Ectodermal cell (in vitro differentiated cells): ENCODE results near the gene IP6K3. TPM values are rescaled to one million over a fixed set of nuclear protein-coding genes. Genes with fewer than 3 reads are reported as not detected.
A peak's percentile ranks its signal among the peaks of the same experiment; 100 is the strongest.

Experiments
- H3K27ac ChIP-seq: 2 replicates; pipeline ENCODE4 v1.7.0; 2013; ENCODE audit warnings: mild to moderate bottlenecking, low read depth, low read length; ENCODE audit not compliant: insufficient read depth, poor library complexity, severe bottlenecking
- H3K27me3 ChIP-seq: 2 replicates; pipeline ENCODE4 v1.7.0; 2013; ENCODE audit warnings: mild to moderate bottlenecking, low read length; ENCODE audit not compliant: insufficient read depth, control insufficient read depth, poor library complexity, severe bottlenecking
- H3K36me3 ChIP-seq: one replicate; pipeline ENCODE4 v1.7.0; 2013; ENCODE audit warnings: low read length; ENCODE audit not compliant: control insufficient read depth, insufficient read depth
- H3K4me1 ChIP-seq: one replicate; pipeline ENCODE4 v1.7.0; 2013; ENCODE audit warnings: low read length; ENCODE audit not compliant: control insufficient read depth, insufficient read depth
- H3K4me3 ChIP-seq: 2 replicates; pipeline ENCODE4 v1.7.0; 2013; ENCODE audit warnings: low read depth, low read length, control low read depth; ENCODE audit not compliant: insufficient read depth
- H3K9me3 ChIP-seq: 2 replicates; pipeline ENCODE4 v1.7.0; 2013; ENCODE audit warnings: mild to moderate bottlenecking, low read length, moderate library complexity; ENCODE audit not compliant: control insufficient read depth
- WGBS, 2 experiments: methylation state at CpG; one replicate each; pipeline ENCODE4 v1.1.7; 2013; ENCODE audit warnings: missing lambda C conversion rate in 2 of 2; 5-methylcytosine and 5-hydroxymethylcytosine counted together
- polyA plus RNA-seq, 4 experiments: library from polyadenylated mRNA; stranded (reverse); fragments of 50-300 nt; gene quantifications; one replicate each; pipeline ENCODE4 v1.2.3, GENCODE V29; 2013

The IP6K3 gene
- polyA plus RNA-seq (2013, experiment 1 of 4), result 5.7 TPM
- 6.9 TPM for polyA plus RNA-seq (2013, experiment 2 of 4)
- 5.5 TPM for polyA plus RNA-seq (2013, experiment 3 of 4)
- 4.9 TPM for polyA plus RNA-seq (2013, experiment 4 of 4)

DNA sequence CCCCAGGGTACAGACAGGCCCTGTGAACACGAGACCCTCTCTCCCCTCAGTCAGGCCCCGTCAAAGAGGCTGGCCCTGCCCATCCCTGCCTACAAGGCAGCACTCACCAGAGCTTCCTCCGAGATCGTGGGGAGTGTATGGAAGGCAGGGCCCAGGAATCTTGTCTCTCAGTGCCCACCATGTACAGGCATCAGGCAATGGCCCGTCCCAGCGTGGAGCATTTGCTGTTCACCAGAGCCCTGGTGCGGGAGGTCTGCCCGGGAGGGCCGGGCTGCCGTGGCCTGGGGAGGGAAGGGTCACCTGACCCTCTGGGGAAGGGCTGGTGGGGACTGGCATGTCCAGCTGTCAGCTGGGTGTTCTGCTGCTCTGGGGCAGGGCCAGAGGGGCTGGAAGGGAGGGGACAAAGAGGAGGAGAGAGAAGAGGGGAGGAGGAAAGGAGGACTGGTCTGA is at the start of gene IP6K3:
IP6K3 (minus strand) TSS at position 255 of the 450 bp plus-strand sequence. CDS start 11,429 bp downstream, outside the sequence.
- Histone ChIP-seq H3K4me3 (peak within 1 kb of the TSS; percentile 1), H3K36me3 (no peaks in the 10 kb centered on the region), H3K27me3 (no peaks in the 10 kb centered on the region), H3K27ac (no peak within 1 kb of the TSS), H3K4me1 (peaks cover 68% of the 10 kb centered on the region), H3K9me3 (no peaks in the 10 kb centered on the region)
- WGBS, 2 experiments, result 21 to 23% methylated on average over 10 of the region's 10 CpGs

DNA sequence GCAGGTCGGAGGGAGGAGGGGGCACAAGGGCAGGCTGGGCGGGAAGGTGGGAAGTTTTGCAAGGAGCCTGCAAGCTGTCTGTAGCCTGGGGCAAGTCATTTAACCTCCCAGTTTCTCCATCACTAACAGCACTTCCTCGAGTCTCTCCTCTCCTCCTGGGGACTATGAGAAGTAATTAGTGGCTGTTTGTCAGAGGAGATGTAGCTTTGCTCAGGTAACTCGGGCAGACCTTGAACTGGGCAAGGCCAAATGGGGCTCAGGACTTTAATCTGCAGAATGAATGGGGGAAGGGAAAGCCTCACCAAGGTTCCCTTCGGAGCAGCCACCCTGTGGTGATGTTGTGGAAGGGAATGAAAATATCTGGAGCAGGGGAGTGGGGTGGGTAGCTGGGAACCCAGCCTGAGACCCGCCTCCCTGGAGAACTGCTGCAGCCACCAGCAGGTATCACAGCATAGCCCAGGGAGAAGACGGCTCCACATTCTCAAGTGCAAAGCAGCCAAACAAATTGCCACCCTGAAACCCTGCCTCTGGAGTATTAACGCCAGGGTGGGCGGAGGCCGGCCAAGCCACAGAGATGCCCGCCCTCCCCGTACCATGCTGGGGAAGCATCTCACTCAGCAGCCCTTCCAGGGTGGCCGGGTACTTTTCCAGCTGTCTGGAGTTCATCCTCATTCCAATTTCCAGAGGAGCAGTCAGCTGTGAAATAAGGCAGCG is 48.4 kb upstream of the IP6K3 start:
- Histone ChIP-seq H3K4me3 (no peak overlapping the region), H3K27me3 (peaks cover 3% of the 10 kb centered on the region), H3K9me3 (no peaks in the 10 kb centered on the region), H3K4me1 (peaks cover 59% of the 10 kb centered on the region), H3K27ac (no peak overlapping the region), H3K36me3 (no peaks in the 10 kb centered on the region)
- 60 to 62% methylated on average over 13 of the region's 14 CpGs for WGBS, 2 experiments

DNA sequence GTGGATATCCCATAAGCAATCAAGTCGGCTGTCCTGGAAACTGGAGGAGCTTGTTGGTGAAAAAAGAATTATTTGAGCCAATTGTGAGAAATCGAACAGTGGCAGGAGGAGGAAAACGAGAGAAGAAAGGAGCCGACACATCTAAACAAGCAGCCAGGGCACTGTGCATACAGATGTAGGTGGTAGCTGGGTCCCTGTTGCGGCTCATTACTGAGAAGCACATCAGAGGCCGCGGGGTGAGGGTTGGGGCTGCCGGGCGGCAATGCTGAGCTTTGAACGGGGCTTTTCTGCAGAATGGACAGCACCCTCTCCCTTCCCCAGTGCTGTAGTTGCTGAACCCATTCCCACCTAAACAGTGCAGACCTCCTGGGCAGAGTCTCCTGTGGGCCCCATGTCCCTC is 46.3 kb upstream of the IP6K3 start:
- 75 to 80% methylated on average over 10 of the region's 10 CpGs for WGBS, 2 experiments
- Histone ChIP-seq H3K4me1 (peaks cover 50% of the 10 kb centered on the region), H3K27ac (no peak overlapping the region), H3K27me3 (peaks cover 3% of the 10 kb centered on the region), H3K9me3 (no peaks in the 10 kb centered on the region), H3K36me3 (no peaks in the 10 kb centered on the region), H3K4me3 (no peak overlapping the region)

- no peaks in the 10 kb centered on the region for H3K9me3 ChIP-seq
- peaks cover 48% of the 10 kb centered on the region for H3K4me1 ChIP-seq
- no peak overlapping the region for H3K27ac ChIP-seq
- H3K4me3 ChIP-seq, result no peak overlapping the region
- 88 to 91% methylated on average over 7 of the region's 7 CpGs for WGBS, 2 experiments
- H3K36me3 ChIP-seq, result no peaks in the 10 kb centered on the region
- H3K27me3 ChIP-seq, result peaks cover 3% of the 10 kb centered on the region
Observed at GRCh38 chr6:33791620-33792019, 44.9 kb upstream of the IP6K3 start.

GRCh38 chr6:33790910-33791309 is 44.2 kb upstream of the IP6K3 start:
- peaks cover 49% of the 10 kb centered on the region for H3K4me1 ChIP-seq
- H3K9me3 ChIP-seq, result no peaks in the 10 kb centered on the region
- H3K27me3 ChIP-seq, result peaks cover 3% of the 10 kb centered on the region
- H3K4me3 ChIP-seq, result no peak overlapping the region
- 57 to 62% methylated on average over 5 of the region's 5 CpGs for WGBS, 2 experiments
- no peaks in the 10 kb centered on the region for H3K36me3 ChIP-seq
- H3K27ac ChIP-seq, result no peak overlapping the region

DNA sequence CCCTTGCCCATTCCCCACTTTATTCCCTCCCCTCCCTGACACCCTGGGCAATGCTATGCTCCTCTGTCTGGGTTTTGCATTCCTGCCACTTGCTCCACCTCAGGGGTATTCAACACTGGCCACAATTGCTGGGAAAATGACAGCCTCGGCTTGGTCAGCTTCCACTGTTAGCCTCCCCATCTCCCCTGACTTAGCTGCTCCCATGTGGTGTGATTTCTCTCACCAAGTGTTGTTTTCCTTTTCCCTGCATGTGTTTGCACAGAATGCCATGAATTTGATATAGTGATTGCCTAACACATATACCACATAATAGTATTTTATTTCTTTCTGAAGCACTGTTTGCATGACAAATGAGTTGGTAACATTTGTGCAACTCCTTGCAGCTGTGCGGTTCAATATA is 43.7 kb upstream of the IP6K3 start:
- Histone ChIP-seq H3K4me1 (peaks cover 47% of the 10 kb centered on the region), H3K9me3 (no peaks in the 10 kb centered on the region), H3K27ac (no peak overlapping the region), H3K27me3 (peaks cover 3% of the 10 kb centered on the region), H3K36me3 (no peaks in the 10 kb centered on the region), H3K4me3 (no peak overlapping the region)
- WGBS, 2 experiments, result 57 to 69% methylated on average over 2 of the region's 2 CpGs

GRCh38 chr6:33789550-33789895 is 42.8 kb upstream of the IP6K3 start:
- peak overlapping the region; percentile 5 for H3K27ac ChIP-seq
- peaks cover 3% of the 10 kb centered on the region for H3K27me3 ChIP-seq
- WGBS, 2 experiments, result 92 to 94% methylated on average over 11 of the region's 11 CpGs
- peaks cover 6% of the 10 kb centered on the region for H3K36me3 ChIP-seq
- H3K9me3 ChIP-seq, result no peaks in the 10 kb centered on the region
- peaks cover 45% of the 10 kb centered on the region for H3K4me1 ChIP-seq
- no peak overlapping the region for H3K4me3 ChIP-seq

DNA sequence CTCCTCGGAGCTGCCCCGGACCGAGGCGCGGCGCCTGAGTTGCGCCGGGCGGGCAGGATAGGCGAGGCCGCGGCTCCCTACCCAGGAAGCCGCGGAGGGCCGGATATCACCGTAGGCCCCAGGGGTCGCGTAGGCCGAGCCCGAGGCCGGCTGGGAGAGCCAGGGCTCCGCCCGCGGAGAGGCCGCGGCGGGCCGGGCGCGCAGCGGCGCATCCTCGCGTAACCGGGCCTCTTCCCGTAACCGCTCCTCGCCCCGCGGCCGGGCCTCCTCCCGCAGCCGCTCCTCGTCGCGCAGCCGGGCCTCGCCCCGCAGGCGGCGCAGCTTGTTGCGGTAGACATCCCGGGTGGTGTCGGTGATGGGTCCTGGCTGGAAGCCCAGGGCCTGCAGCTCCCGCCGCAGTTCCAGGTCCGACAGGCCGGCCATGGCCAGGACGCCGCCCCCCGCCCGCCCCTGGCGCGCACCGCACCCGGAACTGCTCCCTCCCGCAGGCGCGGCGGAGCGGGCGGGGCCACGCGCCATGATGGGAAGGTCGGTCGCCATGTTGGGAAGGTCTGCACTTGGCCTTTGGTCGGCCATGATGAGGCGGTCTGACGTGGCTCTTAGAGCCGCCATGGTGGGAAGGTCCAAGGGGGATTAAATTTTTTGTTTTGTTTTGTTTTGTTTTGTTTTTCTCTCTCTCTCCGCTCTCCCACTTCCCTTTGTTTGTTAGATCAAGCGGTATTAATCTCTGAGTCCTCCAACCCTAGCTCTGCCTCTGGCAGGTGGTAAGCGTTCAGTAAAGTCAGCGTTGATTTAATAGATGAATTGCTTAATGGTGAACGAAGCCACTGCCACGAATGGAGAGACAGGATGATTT is 42.2 kb upstream of the IP6K3 start, which contains the start of gene LEMD2:
LEMD2 (minus strand) TSS at position 437 of the 856 bp plus-strand sequence; CDS start at position 423, 14 bp downstream.
- Histone ChIP-seq H3K4me1 (peaks cover 45% of the 10 kb centered on the region), H3K27ac (peak within 1 kb of the TSS; percentile 5), H3K27me3 (peaks cover 3% of the 10 kb centered on the region), H3K4me3 (peak within 1 kb of the TSS; percentile 94), H3K36me3 (peaks cover 9% of the 10 kb centered on the region), H3K9me3 (no peaks in the 10 kb centered on the region)
- WGBS, 2 experiments, result 5 to 6% methylated on average over 85 to 86 of the region's 86 CpGs

GRCh38 chr6:33787954-33788693 is 41.4 kb upstream of the IP6K3 start:
- WGBS, 2 experiments, result 0 to 1% methylated on average over 53 of the region's 53 CpGs
- Histone ChIP-seq H3K27ac (no peak overlapping the region), H3K36me3 (peaks cover 17% of the 10 kb centered on the region), H3K27me3 (no peaks in the 10 kb centered on the region), H3K9me3 (no peaks in the 10 kb centered on the region), H3K4me3 (peak overlapping the region; percentile 94), H3K4me1 (peaks cover 45% of the 10 kb centered on the region)
